Measurements from ENCODE around the gene IFNK. TPM values are rescaled to one million over a fixed set of nuclear protein-coding genes. Genes with fewer than 3 reads are reported as not detected.

Gene IFNK
- polyA plus RNA-seq, 1 donor (not counting 4 experiments of a cell fraction or from before 2014, with no cell fraction given): 29.2 TPM

GRCh38 chr9:27487128-27487640 is 36.9 kb upstream of the IFNK start:
- Histone ChIP-seq H3K9ac (ENCODE audit: control insufficient read depth, extremely low read depth, insufficient read depth, low read length) (no peak overlapping the region), H3K27ac (ENCODE audit: control insufficient read depth, insufficient read depth, low read length) (no peak overlapping the region), H3K4me1 (ENCODE audit: control insufficient read depth, extremely low read depth, insufficient read depth, low read length) (peaks cover 17% of the 10 kb centered on the region), H3K27me3 (ENCODE audit: control insufficient read depth, extremely low read depth, insufficient read depth, low read length) (no peaks in the 10 kb centered on the region), H4K20me1 (ENCODE audit: control insufficient read depth, extremely low read depth, insufficient read depth, low read length) (no peaks in the 10 kb centered on the region), H3K9me1 (ENCODE audit: control insufficient read depth, extremely low read depth, insufficient read depth, low read length) (peaks cover 2% of the 10 kb centered on the region), H3K4me3 (ENCODE audit: control insufficient read depth in 2 of 3, extremely low read depth in 1 of 3, insufficient read depth in 2 of 3, low read depth in 1 of 3, low read length in 3 of 3) (no peak overlapping the region), H3K9me3 (ENCODE audit: control insufficient read depth, low read depth, low read length) (no peaks in the 10 kb centered on the region), H3K79me2 (ENCODE audit: control insufficient read depth, insufficient read depth, low read length) (peaks cover 51% of the 10 kb centered on the region), H2AFZ (ENCODE audit: control insufficient read depth, low read length) (no peak overlapping the region), H3K4me2 (ENCODE audit: control insufficient read depth, extremely low read depth, insufficient read depth, low read depth, low read length) (no peak overlapping the region), H3K36me3 (ENCODE audit: control insufficient read depth in 2 of 2, extremely low read depth in 1 of 2, insufficient read depth in 2 of 2, low read length in 2 of 2) (peaks cover 0 to 10% of the 10 kb centered on the region in 2 experiments)
- TF ChIP-seq EZH2 (IDR thresholded peaks at IDR 0.05; ENCODE audit: low read length) (no peak), CTCF (optimal IDR thresholded peaks at IDR 0.05 in 1 of 3, IDR thresholded peaks at IDR 0.05 in 1 of 3, conservative IDR thresholded peaks at IDR 0.05 in 1 of 3; ENCODE audit: extremely low read depth in 1 of 3, insufficient read depth in 2 of 3, low read length in 3 of 3) (no peak)
- DNase-seq (ENCODE audit: low read depth, low spot score) (no peak), FAIRE-seq (peak; percentile 52)
- dilution Hi-C loops (cut with MboI; ENCODE audit: extremely low pct_ligation_motif_present, low sequenced_read_pairs): no loop called here

DNA sequence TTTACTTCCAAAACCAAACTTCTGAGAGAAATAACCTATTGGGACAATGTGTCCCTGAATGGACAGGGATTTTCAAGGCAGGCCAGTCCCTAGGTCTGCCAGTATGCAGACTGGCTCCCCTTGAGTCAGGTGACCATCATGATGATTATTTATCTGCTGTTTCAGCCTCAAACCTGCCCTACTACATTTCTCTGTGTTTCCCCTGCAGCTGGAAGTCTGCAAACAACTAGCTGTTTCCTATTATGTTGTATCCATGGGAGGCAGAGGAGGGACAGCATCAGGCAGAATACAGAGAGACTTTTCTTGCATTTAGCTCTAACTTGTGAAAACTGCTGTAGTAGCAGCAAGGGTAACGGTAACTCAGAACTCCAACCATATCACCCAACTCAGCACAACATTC is 36.2 kb upstream of the IFNK start:
- TF ChIP-seq EZH2 (IDR thresholded peaks at IDR 0.05; ENCODE audit: low read length) (no peak), CTCF (optimal IDR thresholded peaks at IDR 0.05 in 1 of 3, IDR thresholded peaks at IDR 0.05 in 1 of 3, conservative IDR thresholded peaks at IDR 0.05 in 1 of 3; ENCODE audit: extremely low read depth in 1 of 3, insufficient read depth in 2 of 3, low read length in 3 of 3) (no peak)
- Histone ChIP-seq H2AFZ (ENCODE audit: control insufficient read depth, low read length) (no peak overlapping the region), H4K20me1 (ENCODE audit: control insufficient read depth, extremely low read depth, insufficient read depth, low read length) (no peaks in the 10 kb centered on the region), H3K9me1 (ENCODE audit: control insufficient read depth, extremely low read depth, insufficient read depth, low read length) (peaks cover 2% of the 10 kb centered on the region), H3K27me3 (ENCODE audit: control insufficient read depth, extremely low read depth, insufficient read depth, low read length) (no peaks in the 10 kb centered on the region), H3K27ac (ENCODE audit: control insufficient read depth, insufficient read depth, low read length) (no peak overlapping the region), H3K36me3 (ENCODE audit: control insufficient read depth in 2 of 2, extremely low read depth in 1 of 2, insufficient read depth in 2 of 2, low read length in 2 of 2) (peaks cover 0 to 10% of the 10 kb centered on the region in 2 experiments), H3K79me2 (ENCODE audit: control insufficient read depth, insufficient read depth, low read length) (peaks cover 49% of the 10 kb centered on the region), H3K9me3 (ENCODE audit: control insufficient read depth, low read depth, low read length) (no peaks in the 10 kb centered on the region), H3K4me1 (ENCODE audit: control insufficient read depth, extremely low read depth, insufficient read depth, low read length) (peaks cover 22% of the 10 kb centered on the region), H3K4me3 (ENCODE audit: control insufficient read depth in 2 of 3, extremely low read depth in 1 of 3, insufficient read depth in 2 of 3, low read depth in 1 of 3, low read length in 3 of 3) (no peak overlapping the region), H3K4me2 (ENCODE audit: control insufficient read depth, extremely low read depth, insufficient read depth, low read depth, low read length) (no peak overlapping the region), H3K9ac (ENCODE audit: control insufficient read depth, extremely low read depth, insufficient read depth, low read length) (no peak overlapping the region)
- dilution Hi-C loops (cut with MboI; ENCODE audit: extremely low pct_ligation_motif_present, low sequenced_read_pairs): no loop called here
- DNase-seq (ENCODE audit: low read depth, low spot score): no peak
- peak; percentile 59 for FAIRE-seq
